Astrocyte (in vitro differentiated cells and primary cell): Measurements from ENCODE around the gene GNA14. TPM values are rescaled to one million over a fixed set of nuclear protein-coding genes. Genes with fewer than 3 reads are reported as not detected.
A peak's percentile ranks its signal among the peaks of the same experiment; 100 is the strongest.

Experiments
- DNase-seq: peaks from one replicate; pipeline ENCODE4 v3.0.0-alpha.2; 2010; ENCODE audit warnings: low read depth
- FAIRE-seq: peaks from 2 replicates; lab custom pipeline; 2011; peaks lifted over from hg19 to GRCh38; lab: Jason Lieb, UNC
- H2AFZ ChIP-seq: 2 replicates; pipeline ENCODE4 v1.6.0; 2012; ENCODE audit warnings: low read depth, low read length, inconsistent platforms
- H3K27ac ChIP-seq: 2 replicates; pipeline ENCODE4 v1.5.1; 2011; ENCODE audit warnings: low read depth, low read length, inconsistent platforms
- H3K27me3 ChIP-seq: 2 replicates; pipeline ENCODE4 v1.6.0; 2011; ENCODE audit warnings: low read length, inconsistent platforms; ENCODE audit not compliant: insufficient read depth
- H3K36me3 ChIP-seq: 2 replicates; pipeline ENCODE4 v1.5.1; 2011; ENCODE audit warnings: low read length, inconsistent platforms; ENCODE audit not compliant: insufficient read depth
- H3K4me1 ChIP-seq: 2 replicates; pipeline ENCODE4 v1.5.1; 2011; ENCODE audit warnings: low read length, inconsistent platforms; ENCODE audit not compliant: insufficient read depth
- H3K4me2 ChIP-seq: 2 replicates; pipeline ENCODE4 v1.6.0; 2012; ENCODE audit warnings: low read length, inconsistent platforms
- H3K4me3 ChIP-seq: 2 replicates; pipeline ENCODE4 v1.5.1; 2011; ENCODE audit warnings: low read depth, mild to moderate bottlenecking, low read length, inconsistent platforms; ENCODE audit not compliant: insufficient read depth
- H3K79me2 ChIP-seq: 2 replicates; pipeline ENCODE4 v1.6.0; 2012; ENCODE audit warnings: mild to moderate bottlenecking, low read length, inconsistent platforms; ENCODE audit not compliant: insufficient read depth
- H3K9ac ChIP-seq: 2 replicates; pipeline ENCODE4 v1.6.0; 2012; ENCODE audit warnings: mild to moderate bottlenecking, low read length, inconsistent platforms
- H3K9me3 ChIP-seq: 2 replicates; pipeline ENCODE4 v1.5.1; 2012; ENCODE audit warnings: low read depth, mild to moderate bottlenecking, low read length, inconsistent platforms; ENCODE audit not compliant: insufficient read depth
- H4K20me1 ChIP-seq: 2 replicates; pipeline ENCODE4 v1.6.0; 2012; ENCODE audit warnings: low read length, inconsistent platforms; ENCODE audit not compliant: insufficient read depth
- H3K27ac Mint-ChIP-seq: one replicate; pipeline ENCODE4 v1.8.0; 2021; ENCODE audit warnings: mild to moderate bottlenecking, mixed read lengths; ENCODE audit not compliant: unreplicated experiment
- H3K27me3 Mint-ChIP-seq: one replicate; pipeline ENCODE4 v1.8.0; 2021; ENCODE audit warnings: low read depth, mixed read lengths; ENCODE audit not compliant: unreplicated experiment
- H3K36me3 Mint-ChIP-seq: one replicate; pipeline ENCODE4 v1.8.0; 2021; ENCODE audit warnings: low read depth, mixed read lengths; ENCODE audit not compliant: unreplicated experiment
- H3K4me1 Mint-ChIP-seq: one replicate; pipeline ENCODE4 v1.8.0; 2021; ENCODE audit warnings: low read depth, mixed read lengths; ENCODE audit not compliant: unreplicated experiment
- H3K4me3 Mint-ChIP-seq: one replicate; pipeline ENCODE4 v1.8.0; 2021; ENCODE audit warnings: mild to moderate bottlenecking, moderate library complexity, mixed read lengths; ENCODE audit not compliant: unreplicated experiment
- H3K9me3 Mint-ChIP-seq: one replicate; pipeline ENCODE4 v1.8.0; 2021; ENCODE audit warnings: mild to moderate bottlenecking, mixed read lengths; ENCODE audit not compliant: unreplicated experiment
- EZH2 ChIP-seq: IDR thresholded peaks from 2 replicates; pipeline ENCODE4 v1.6.1; 2012; ENCODE audit warnings: mild to moderate bottlenecking, low read length, inconsistent platforms; ENCODE audit not compliant: insufficient read depth
- total RNA-seq: library from RNA; stranded (reverse); gene quantifications from 2 replicates; pipeline ENCODE4 v1.2.1, GENCODE V29; 2021
- TF ChIP-seq, protein P1 (sequence below): IDR thresholded peaks from 2 replicates; pipeline ENCODE4 v1.5.1; 2011; ENCODE audit warnings: low read depth, mild to moderate bottlenecking, inconsistent platforms, low read length, moderate library complexity; ENCODE audit not compliant: insufficient read depth

GNA14 gene
- total RNA-seq, 1 donor from 2014 or later: 1.0 TPM

DNA sequence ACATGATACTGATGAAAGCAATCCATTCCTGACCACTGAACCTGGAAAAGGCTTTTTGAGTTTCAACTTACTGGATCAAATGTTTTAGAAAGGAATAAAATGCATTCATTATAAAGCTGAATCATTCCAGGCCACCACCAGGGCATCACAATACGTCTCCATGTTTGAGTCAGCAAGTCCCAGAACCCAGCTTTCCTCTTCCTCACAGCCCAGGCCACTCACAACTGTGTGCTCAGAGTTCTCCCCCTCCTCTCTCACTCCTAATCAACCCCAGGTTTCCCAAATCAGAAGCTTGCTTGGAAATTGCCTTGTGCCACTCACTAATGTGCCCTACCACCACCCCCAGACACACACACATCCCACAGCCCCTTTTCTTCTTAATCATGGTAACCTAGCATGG lies 91.7 kb downstream of the GNA14 start:
- no peak overlapping the region for H3K27ac Mint-ChIP-seq
- no peaks in the 10 kb centered on the region for H3K27me3 Mint-ChIP-seq
- H3K27ac ChIP-seq: no peak overlapping the region

DNA sequence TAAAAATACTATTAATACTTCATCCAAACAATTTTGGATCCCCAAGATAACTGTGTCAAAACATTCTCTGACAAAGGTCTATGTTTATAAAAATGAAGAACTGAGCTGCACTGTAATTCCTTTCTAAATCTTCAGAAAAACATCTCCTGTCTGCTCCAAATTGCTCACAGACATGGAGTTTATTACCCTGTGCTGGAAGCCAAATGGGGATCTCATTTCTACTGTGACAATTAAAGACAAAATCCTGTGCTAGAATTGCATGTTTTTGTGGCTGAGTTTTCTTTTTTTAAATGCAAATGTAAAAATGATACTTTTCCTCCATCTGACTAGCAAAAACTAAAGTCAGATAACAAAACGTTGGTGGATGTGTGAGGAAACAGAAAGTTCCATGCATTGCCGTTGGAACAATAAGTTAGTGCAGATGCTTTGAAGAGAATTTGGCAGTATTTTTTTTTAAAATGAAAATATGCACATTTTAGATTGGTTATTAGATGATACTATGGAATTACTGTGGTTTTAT lies 93.5 kb downstream of the GNA14 start:
- no peak for DNase-seq

More for the DNA sequence above, 91.7 kb downstream of the GNA14 start:
- Histone ChIP-seq H4K20me1 (no peaks in the 10 kb centered on the region), H3K27me3 (no peaks in the 10 kb centered on the region), H3K36me3 (no peaks in the 10 kb centered on the region), H3K4me3 (no peak overlapping the region), H3K79me2 (no peaks in the 10 kb centered on the region), H2AFZ (no peak overlapping the region), H3K4me1 (no peaks in the 10 kb centered on the region), H3K4me2 (no peak overlapping the region), H3K9me3 (no peaks in the 10 kb centered on the region), H3K9ac (no peak overlapping the region)
- no peaks in the 10 kb centered on the region for H3K4me1 Mint-ChIP-seq
- DNase-seq (peak; percentile 23), FAIRE-seq (no peak)
- TF ChIP-seq, protein P1, sequence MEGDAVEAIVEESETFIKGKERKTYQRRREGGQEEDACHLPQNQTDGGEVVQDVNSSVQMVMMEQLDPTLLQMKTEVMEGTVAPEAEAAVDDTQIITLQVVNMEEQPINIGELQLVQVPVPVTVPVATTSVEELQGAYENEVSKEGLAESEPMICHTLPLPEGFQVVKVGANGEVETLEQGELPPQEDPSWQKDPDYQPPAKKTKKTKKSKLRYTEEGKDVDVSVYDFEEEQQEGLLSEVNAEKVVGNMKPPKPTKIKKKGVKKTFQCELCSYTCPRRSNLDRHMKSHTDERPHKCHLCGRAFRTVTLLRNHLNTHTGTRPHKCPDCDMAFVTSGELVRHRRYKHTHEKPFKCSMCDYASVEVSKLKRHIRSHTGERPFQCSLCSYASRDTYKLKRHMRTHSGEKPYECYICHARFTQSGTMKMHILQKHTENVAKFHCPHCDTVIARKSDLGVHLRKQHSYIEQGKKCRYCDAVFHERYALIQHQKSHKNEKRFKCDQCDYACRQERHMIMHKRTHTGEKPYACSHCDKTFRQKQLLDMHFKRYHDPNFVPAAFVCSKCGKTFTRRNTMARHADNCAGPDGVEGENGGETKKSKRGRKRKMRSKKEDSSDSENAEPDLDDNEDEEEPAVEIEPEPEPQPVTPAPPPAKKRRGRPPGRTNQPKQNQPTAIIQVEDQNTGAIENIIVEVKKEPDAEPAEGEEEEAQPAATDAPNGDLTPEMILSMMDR: no peak
- no peak for TF ChIP-seq EZH2
- no peak overlapping the region for H3K4me3 Mint-ChIP-seq
- H3K9me3 Mint-ChIP-seq: no peaks in the 10 kb centered on the region
- no peaks in the 10 kb centered on the region for H3K36me3 Mint-ChIP-seq

More for the DNA sequence above, 93.5 kb downstream of the GNA14 start:
- H3K27me3 ChIP-seq: no peaks in the 10 kb centered on the region
- peaks cover 2% of the 10 kb centered on the region for H3K9me3 Mint-ChIP-seq
- H3K4me1 Mint-ChIP-seq: no peaks in the 10 kb centered on the region
- H3K9ac ChIP-seq: no peak overlapping the region
- no peak overlapping the region for H3K27ac ChIP-seq
- no peak overlapping the region for H3K4me2 ChIP-seq
- H3K36me3 ChIP-seq: no peaks in the 10 kb centered on the region
- TF ChIP-seq, protein P1: no peak
- no peak for TF ChIP-seq EZH2
- no peaks in the 10 kb centered on the region for H4K20me1 ChIP-seq
- no peak overlapping the region for H3K4me3 Mint-ChIP-seq
- H3K27me3 Mint-ChIP-seq: no peaks in the 10 kb centered on the region
- H3K4me1 ChIP-seq: no peaks in the 10 kb centered on the region
- H3K9me3 ChIP-seq: no peaks in the 10 kb centered on the region
- no peak overlapping the region for H2AFZ ChIP-seq
- no peak overlapping the region for H3K4me3 ChIP-seq
- no peak overlapping the region for H3K27ac Mint-ChIP-seq
- FAIRE-seq: no peak
- H3K79me2 ChIP-seq: no peaks in the 10 kb centered on the region
- H3K36me3 Mint-ChIP-seq: no peaks in the 10 kb centered on the region
